ENCODE results near the gene OR8D1. TPM values are rescaled to one million over a fixed set of nuclear protein-coding genes. Genes with fewer than 3 reads are reported as not detected.

OR8D1 gene
- total and polyA plus RNA-seq, 9 of the 15 experiments (the other 6 are each of a cell fraction or from before 2014, with no cell fraction given): 0.08 to 0.55 TPM; not detected in 7

GRCh38 chr11:124276081-124276480, 37.7 kb downstream of the OR8D1 start (continued):
- TF ChIP-seq ARNT (IDR thresholded peaks at IDR 0.05): 0 out of 4 replicates have a peak, but pooled peaks of 1 of the 2 experiments have one; percentile 33
- TF ChIP-seq ZNF766 (CRISPR knock-in tag; conservative IDR thresholded peaks at IDR 0.05): peak; percentile 62
- TF ChIP-seq UBTF (IDR thresholded peaks at IDR 0.05; ENCODE audit: borderline replicate concordance in 1 of 2, low read depth in 2 of 2, low read length in 2 of 2): no peak
- no peak for TF ChIP-seq FOXJ2 (tag; IDR thresholded peaks at IDR 0.05)
- TF ChIP-seq SMAD1 (IDR thresholded peaks at IDR 0.05; ENCODE audit: low read depth, low read length, partially characterized antibody): no peak
- peak; percentile 91 for TF ChIP-seq JUND (IDR thresholded peaks at IDR 0.05; ENCODE audit: borderline replicate concordance, low read depth, low read length)
- peak; percentile 71; the same call in 1 of the 3 replicates for TF ChIP-seq JUND (tag; IDR thresholded peaks at IDR 0.05; ENCODE audit: borderline replicate concordance, low read depth, low read length)
- TF ChIP-seq SNAPC5 (CRISPR knock-in tag; IDR thresholded peaks at IDR 0.05): no peak
- TF ChIP-seq PHF20 (IDR thresholded peaks at IDR 0.05; ENCODE audit: partially characterized antibody): no peak
- TF ChIP-seq ARID3A (IDR thresholded peaks at IDR 0.05; ENCODE audit: borderline replicate concordance, low read depth, low read length): peak; percentile 84; the same call in 1 of the 2 replicates
- peak; percentile 74 for TF ChIP-seq HDAC3 (IDR thresholded peaks at IDR 0.05; ENCODE audit: borderline replicate concordance, partially characterized antibody)
- peak; percentile 49; the same call in 1 of the 2 replicates for TF ChIP-seq MTA1 (IDR thresholded peaks at IDR 0.05; ENCODE audit: borderline replicate concordance)
- no peak for TF ChIP-seq HEY1 (CRISPR knock-in tag; IDR thresholded peaks at IDR 0.05; ENCODE audit: borderline replicate concordance)
- no peak for TF ChIP-seq KDM5B (IDR thresholded peaks at IDR 0.05; ENCODE audit: insufficient replicate concordance, low read depth, low read length)
- peak in 1 of 2 experiments; percentile 87; a peak in 2 of 4 replicates for TF ChIP-seq ZMIZ1 (IDR thresholded peaks at IDR 0.05; ENCODE audit: low read depth in 2 of 2, low read length in 2 of 2)
- TF ChIP-seq FOSL1 (tag; conservative IDR thresholded peaks at IDR 0.05): peak; percentile 99
- peak; percentile 21; the same call in 1 of the 2 replicates for TF ChIP-seq ELF4 (CRISPR knock-in tag; IDR thresholded peaks at IDR 0.05)
- TF ChIP-seq KLF1 (tag; IDR thresholded peaks at IDR 0.05): no peak
- TF ChIP-seq KAT2B (IDR thresholded peaks at IDR 0.05; ENCODE audit: low read depth, low read length): no peak
- TF ChIP-seq POLR2G (IDR thresholded peaks at IDR 0.05; ENCODE audit: low read depth, low read length): no peak
- TF ChIP-seq KAT7 (CRISPR knock-in tag; IDR thresholded peaks at IDR 0.05; ENCODE audit: borderline replicate concordance): no peak

Data from K562 (cell line).